HG02970 (cell line): ENCODE measurements around the gene PACSIN2.

ENCODE experiments used
- ATAC-seq: cut with Tn5 transposase; IDR thresholded peaks from one replicate; pipeline ENCODE4 v1.9.1; 2021; ENCODE audit warnings: mild to moderate bottlenecking, moderate library complexity, moderate number of reproducible peaks; ENCODE audit not compliant: unreplicated experiment, low FRiP score

The PACSIN2 gene

GRCh38 chr22:42871146-42872050 lies 143.6 kb downstream of the PACSIN2 start:
- no peak for ATAC-seq

GRCh38 chr22:42869888-42870480 lies 145.0 kb downstream of the PACSIN2 start:
- no peak for ATAC-seq

GRCh38 chr22:42869463-42869862 lies 145.5 kb downstream of the PACSIN2 start:
- no peak for ATAC-seq

- ATAC-seq, result no peak
Measured at GRCh38 chr22:42868751-42869251, 146.1 kb downstream of the PACSIN2 start.

GRCh38 chr22:42866100-42866499 lies 148.8 kb downstream of the PACSIN2 start:
- ATAC-seq, result no peak

GRCh38 chr22:42865536-42865935 lies 149.4 kb downstream of the PACSIN2 start:
- no peak for ATAC-seq

- no peak for ATAC-seq
Measured at GRCh38 chr22:42863349-42863961, 151.5 kb downstream of the PACSIN2 start.

- ATAC-seq, result no peak
Measured at GRCh38 chr22:42862045-42862734, 152.8 kb downstream of the PACSIN2 start.

GRCh38 chr22:42860968-42861367 lies 154.0 kb downstream of the PACSIN2 start:
- ATAC-seq, result no peak

- no peak for ATAC-seq
Measured at GRCh38 chr22:42857845-42858481, 157.0 kb downstream of the PACSIN2 start.

GRCh38 chr22:42856865-42857704 lies 157.9 kb downstream of the PACSIN2 start, which contains the start of gene ARFGAP3:
Gene ARFGAP3 (minus strand): TSS chr22:42857273. CDS start chr22:42857182, 91 bp downstream.
- peak; percentile 89 for ATAC-seq

GRCh38 chr22:42856179-42856864 lies 158.6 kb downstream of the PACSIN2 start:
- ATAC-seq, result peak; percentile 11

GRCh38 chr22:42855721-42856120 lies 159.2 kb downstream of the PACSIN2 start:
- ATAC-seq, result no peak

GRCh38 chr22:42855211-42855610 lies 159.7 kb downstream of the PACSIN2 start:
- no peak for ATAC-seq

GRCh38 chr22:42848941-42849550 lies 165.9 kb downstream of the PACSIN2 start:
- no peak for ATAC-seq

- no peak for ATAC-seq
Measured at GRCh38 chr22:42847110-42847509, 167.8 kb downstream of the PACSIN2 start.

GRCh38 chr22:42844756-42845155 lies 170.2 kb downstream of the PACSIN2 start:
- ATAC-seq, result no peak
